Measurements from ENCODE around the gene PFN3.

PFN3 gene

GRCh38 chr5:177393990-177394389 lies 6.5 kb downstream of the PFN3 start:
- Mint-ChIP-seq H3K4me3 (no peak overlapping the region), H3K27ac (no peak overlapping the region), H3K9me3 (no peaks in the 10 kb centered on the region), H3K4me1 (peaks cover 26% of the 10 kb centered on the region), H3K36me3 (peaks cover 12% of the 10 kb centered on the region)
- ATAC-seq (no peak), DNase-seq (ENCODE audit: low spot score in 2 of 2) (no peak)

- ATAC-seq: no peak
- no peak for DNase-seq (ENCODE audit: low spot score in 2 of 2)
- Mint-ChIP-seq H3K27ac (peak overlapping the region; percentile 6), H3K36me3 (peaks cover 12% of the 10 kb centered on the region), H3K9me3 (no peaks in the 10 kb centered on the region), H3K4me1 (peaks cover 33% of the 10 kb centered on the region), H3K4me3 (no peak overlapping the region)
Measured at GRCh38 chr5:177393206-177393765, 7.2 kb downstream of the PFN3 start.

DNA sequence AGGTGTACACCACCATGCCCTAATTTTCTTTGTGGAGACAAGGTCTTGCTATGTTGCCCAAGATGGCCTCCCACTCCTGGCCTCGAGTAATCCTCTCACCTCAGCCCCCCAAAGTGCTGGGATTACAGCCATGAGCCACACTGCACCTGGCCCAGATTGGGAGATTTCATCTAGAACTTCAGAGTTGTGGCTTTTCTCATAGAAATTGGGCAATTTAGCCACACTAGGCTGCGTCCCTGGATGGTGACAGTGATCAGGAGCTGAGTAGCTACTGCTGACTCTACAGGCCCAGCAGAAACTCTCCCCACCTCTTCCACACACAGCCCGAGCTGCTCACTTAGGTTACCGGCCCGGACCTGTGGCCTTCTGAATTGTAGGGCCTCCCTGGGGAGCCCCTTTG lies 7.7 kb downstream of the PFN3 start:
- DNase-seq (ENCODE audit: low spot score in 2 of 2): no peak
- Mint-ChIP-seq H3K4me3 (no peak overlapping the region), H3K9me3 (no peaks in the 10 kb centered on the region), H3K27ac (peak overlapping the region; percentile 6), H3K4me1 (peaks cover 38% of the 10 kb centered on the region), H3K36me3 (peaks cover 12% of the 10 kb centered on the region)
- ATAC-seq: no peak

- peak overlapping the region; percentile 46 for H3K4me3 Mint-ChIP-seq
- peaks cover 45% of the 10 kb centered on the region for H3K4me1 Mint-ChIP-seq
- H3K36me3 Mint-ChIP-seq: peaks cover 12% of the 10 kb centered on the region
- H3K9me3 Mint-ChIP-seq: no peaks in the 10 kb centered on the region
- DNase-seq (ENCODE audit: low spot score in 2 of 2): peak; percentile 87 to 95
- peak overlapping the region; percentile 27 for H3K27ac Mint-ChIP-seq
- peak; percentile 70 for ATAC-seq
Measured at GRCh38 chr5:177390363-177391300, 9.8 kb downstream of the PFN3 start.

DNA sequence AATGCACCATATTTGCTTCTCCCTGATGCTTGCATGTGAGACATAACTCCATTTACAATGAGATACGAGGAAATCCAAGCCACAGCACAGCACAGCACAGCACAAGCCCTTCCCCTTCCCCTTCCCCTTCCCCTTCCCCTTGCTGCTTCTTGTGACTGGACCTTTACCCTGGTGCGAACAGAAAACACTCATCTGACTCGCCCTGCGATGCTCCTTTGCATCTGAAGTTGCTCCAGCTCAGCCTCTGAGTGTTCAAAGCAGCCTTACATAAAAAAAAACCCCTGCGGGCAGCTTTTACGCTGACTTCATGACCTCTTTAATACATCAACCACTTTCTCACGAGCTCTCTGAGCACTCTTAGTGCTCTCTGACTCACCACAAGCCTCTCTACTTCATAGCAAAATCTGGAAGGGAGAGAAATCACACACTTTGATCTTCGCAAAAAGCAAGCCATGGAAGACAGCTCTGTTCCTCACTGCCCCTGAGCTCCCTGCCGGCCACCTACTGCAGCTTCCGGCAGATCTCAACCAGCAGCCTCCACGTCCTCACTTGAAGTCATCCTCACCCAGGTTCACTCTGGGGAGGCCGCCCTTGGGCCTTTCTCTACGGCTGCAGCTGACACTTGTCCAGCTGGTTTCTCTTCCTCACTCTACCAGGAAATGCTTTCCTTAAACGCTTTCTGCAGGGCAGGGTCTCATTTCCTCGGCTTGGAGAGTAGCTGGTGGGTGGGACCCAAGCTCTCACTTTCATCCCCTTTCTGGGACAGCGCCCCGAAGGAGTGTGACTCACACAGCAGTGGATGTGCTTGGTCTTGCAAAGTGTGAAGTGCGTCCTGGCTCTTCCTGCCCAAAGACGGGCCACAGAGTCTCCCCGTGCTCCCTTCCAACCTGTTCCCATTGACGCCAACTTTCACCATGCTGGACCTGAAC lies 11.0 kb downstream of the PFN3 start:
- H3K9me3 Mint-ChIP-seq: no peaks in the 10 kb centered on the region
- DNase-seq (ENCODE audit: low spot score in 2 of 2): peak; percentile 31 to 80
- H3K4me3 Mint-ChIP-seq: peak overlapping the region; percentile 46
- peaks cover 12% of the 10 kb centered on the region for H3K36me3 Mint-ChIP-seq
- ATAC-seq: peak; percentile 89
- peak overlapping the region; percentile 27 for H3K27ac Mint-ChIP-seq
- H3K4me1 Mint-ChIP-seq: peaks cover 54% of the 10 kb centered on the region

- H3K9me3 Mint-ChIP-seq: no peaks in the 10 kb centered on the region
- ATAC-seq: no peak
- peak overlapping the region; percentile 27 for H3K27ac Mint-ChIP-seq
- no peak for DNase-seq (ENCODE audit: low spot score in 2 of 2)
- peak overlapping the region; percentile 46 for H3K4me3 Mint-ChIP-seq
- peaks cover 12% of the 10 kb centered on the region for H3K36me3 Mint-ChIP-seq
- peaks cover 60% of the 10 kb centered on the region for H3K4me1 Mint-ChIP-seq
Measured at GRCh38 chr5:177388521-177389052, 11.9 kb downstream of the PFN3 start.

DNA sequence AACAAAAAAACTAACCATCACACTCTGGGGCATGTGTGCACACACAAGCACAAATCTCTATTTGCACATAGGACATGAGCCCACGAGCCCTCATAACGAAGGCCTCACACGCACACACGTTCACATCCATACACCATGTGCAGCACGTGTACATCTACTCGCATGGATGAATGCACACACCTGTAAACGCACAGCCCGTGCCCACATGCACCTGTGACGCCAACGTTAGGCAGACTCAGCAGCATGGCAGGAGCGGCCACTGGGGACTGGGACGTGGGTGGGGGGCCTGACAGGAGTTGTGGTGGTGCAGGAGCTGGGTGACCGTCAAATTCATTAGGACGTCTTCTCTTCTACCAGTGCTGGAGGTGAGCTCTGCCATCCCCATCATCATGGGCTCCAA lies 13.1 kb downstream of the PFN3 start:
- Mint-ChIP-seq H3K4me1 (peaks cover 64% of the 10 kb centered on the region), H3K4me3 (no peak overlapping the region), H3K36me3 (peaks cover 12% of the 10 kb centered on the region), H3K9me3 (no peaks in the 10 kb centered on the region), H3K27ac (no peak overlapping the region)
- DNase-seq (ENCODE audit: low spot score in 2 of 2) (no peak), ATAC-seq (no peak)

DNA sequence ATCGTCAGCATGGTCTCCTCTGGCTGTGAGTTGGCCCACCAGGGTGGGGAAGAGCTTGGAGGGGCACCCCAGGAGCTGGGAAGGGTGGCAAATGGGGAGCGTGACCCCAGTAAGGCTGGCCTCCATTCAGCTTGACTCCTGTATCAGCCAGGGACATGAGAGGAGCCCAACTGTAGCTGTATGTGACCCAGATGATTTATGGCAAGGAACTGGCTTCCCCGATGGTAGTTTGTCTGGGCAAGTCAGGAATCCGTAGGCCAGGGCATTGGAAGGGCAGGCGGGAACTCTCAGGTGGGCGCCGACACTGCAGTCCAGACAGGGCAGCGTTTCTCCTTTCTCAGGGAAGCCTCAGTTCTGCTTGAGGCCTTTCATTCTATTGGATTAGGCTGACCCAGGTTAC lies 13.9 kb downstream of the PFN3 start:
- H3K27ac Mint-ChIP-seq: no peak overlapping the region
- H3K4me3 Mint-ChIP-seq: peak overlapping the region; percentile 43
- ATAC-seq: no peak
- no peak for DNase-seq (ENCODE audit: low spot score in 2 of 2)
- H3K9me3 Mint-ChIP-seq: no peaks in the 10 kb centered on the region
- H3K4me1 Mint-ChIP-seq: peaks cover 66% of the 10 kb centered on the region
- peaks cover 12% of the 10 kb centered on the region for H3K36me3 Mint-ChIP-seq

DNA sequence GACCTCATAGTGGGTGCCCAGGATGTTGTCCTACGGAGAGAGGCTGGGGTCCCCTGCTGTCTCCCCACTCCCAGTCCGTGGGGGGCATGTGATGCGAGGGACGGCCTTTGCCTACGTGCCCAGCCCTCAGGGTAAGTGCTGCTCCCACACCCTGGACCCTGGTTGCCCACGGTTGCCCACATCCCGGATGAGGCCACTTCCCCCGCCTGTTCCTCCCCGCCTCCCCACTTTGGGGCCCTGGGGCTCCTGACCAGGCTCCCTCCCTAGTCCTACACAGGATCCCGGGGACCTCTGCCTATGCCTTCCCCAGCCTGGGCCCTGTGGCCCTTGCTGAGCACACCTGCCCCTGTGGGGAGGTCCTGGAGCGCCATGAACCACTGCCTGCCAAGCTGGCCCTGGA lies 14.7 kb downstream of the PFN3 start:
- Mint-ChIP-seq H3K4me1 (peaks cover 58% of the 10 kb centered on the region), H3K4me3 (peak overlapping the region; percentile 43), H3K9me3 (no peaks in the 10 kb centered on the region), H3K36me3 (peaks cover 12% of the 10 kb centered on the region), H3K27ac (peak overlapping the region; percentile 46)
- DNase-seq (ENCODE audit: low spot score in 2 of 2): no peak
- no peak for ATAC-seq

DNA sequence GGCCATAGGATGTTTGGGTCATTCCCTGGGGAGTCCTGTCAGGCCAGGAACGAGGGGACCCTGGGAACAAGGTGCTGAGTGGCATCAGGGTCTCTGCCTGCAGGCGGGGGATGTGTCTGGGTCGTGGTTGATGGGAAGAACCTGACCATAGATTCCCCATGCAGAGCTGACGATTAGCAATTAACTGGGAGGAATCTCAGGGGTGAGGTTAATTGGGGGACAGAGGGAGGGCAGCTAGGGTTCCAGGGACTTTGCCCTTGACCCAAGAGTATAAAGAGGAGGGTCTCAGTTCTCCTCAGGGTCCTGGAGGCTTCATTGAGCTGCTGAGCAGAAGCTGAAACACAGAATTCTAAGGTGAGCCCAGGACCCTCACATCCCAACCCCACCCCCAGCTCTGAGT lies 16.3 kb downstream of the PFN3 start, which contains the start of gene SLC34A1:
Gene SLC34A1 (plus strand): TSS at position 301 of the 400 bp plus-strand sequence. CDS start 1,308 bp downstream, outside the sequence.
- Mint-ChIP-seq H3K27ac (peak within 1 kb of the TSS; percentile 46), H3K9me3 (no peaks in the 10 kb centered on the region), H3K36me3 (no peaks in the 10 kb centered on the region), H3K4me3 (peak within 1 kb of the TSS; percentile 43), H3K4me1 (peaks cover 56% of the 10 kb centered on the region)
- no peak for ATAC-seq
- DNase-seq (ENCODE audit: low spot score in 2 of 2): no peak

DNA sequence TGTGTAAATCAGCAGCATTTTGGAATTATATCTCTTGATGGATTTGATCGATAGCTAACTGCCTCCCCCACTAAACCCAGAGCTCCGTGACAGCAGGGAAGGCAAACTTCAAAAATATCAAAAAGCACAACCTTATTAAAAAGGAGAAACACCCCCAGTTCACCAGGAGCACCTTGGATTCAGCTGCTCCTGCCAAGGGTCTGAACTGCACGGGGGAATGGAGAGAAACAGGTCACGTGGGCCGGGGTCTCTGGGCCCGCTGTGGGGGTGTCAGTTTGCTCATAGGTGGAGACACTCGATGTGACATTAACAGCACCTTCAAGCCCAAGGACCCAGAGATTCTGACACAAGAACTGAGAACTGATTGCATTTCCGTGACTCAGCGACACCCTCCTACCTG lies 17.3 kb downstream of the PFN3 start:
- Mint-ChIP-seq H3K36me3 (no peaks in the 10 kb centered on the region), H3K27ac (no peak overlapping the region), H3K4me3 (no peak overlapping the region), H3K9me3 (no peaks in the 10 kb centered on the region), H3K4me1 (peaks cover 50% of the 10 kb centered on the region)
- DNase-seq (ENCODE audit: low spot score in 2 of 2) (no peak), ATAC-seq (no peak)

DNA sequence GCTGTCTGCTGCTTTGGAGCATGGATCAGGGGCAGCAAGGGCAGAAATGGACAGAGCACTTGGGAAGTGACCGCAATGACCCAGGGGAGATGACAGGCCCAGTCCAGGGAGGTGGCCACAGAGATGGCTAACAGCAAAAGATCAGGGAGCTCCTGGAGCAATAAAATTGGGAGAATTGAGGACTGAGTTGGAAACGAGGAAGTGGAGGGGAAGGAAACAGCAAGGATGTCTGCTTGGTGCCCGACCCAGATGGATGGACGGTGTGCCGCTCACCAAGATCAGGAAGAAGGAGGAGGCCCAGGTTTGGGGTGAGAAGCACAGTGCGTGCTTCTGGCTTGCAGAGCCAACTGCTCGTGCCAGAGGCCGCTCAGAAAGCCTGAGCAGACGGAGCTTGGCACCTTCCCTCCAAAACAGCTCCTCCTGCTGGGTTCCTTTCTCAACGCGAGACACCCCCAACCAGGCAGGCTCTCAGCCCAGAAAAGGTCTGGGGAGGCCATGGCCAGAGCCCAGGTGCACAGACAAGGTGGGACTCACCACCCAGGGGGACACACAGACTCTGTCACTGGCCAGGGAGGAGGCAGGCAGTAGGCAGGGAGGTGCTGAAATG lies 17.9 kb downstream of the PFN3 start:
- Mint-ChIP-seq H3K36me3 (peaks cover under 1% of the 10 kb centered on the region), H3K27ac (peak overlapping the region; percentile 32), H3K4me3 (no peak overlapping the region), H3K9me3 (no peaks in the 10 kb centered on the region), H3K4me1 (peaks cover 43% of the 10 kb centered on the region)
- DNase-seq (ENCODE audit: low spot score in 2 of 2) (no peak), ATAC-seq (no peak)

- peaks cover 40% of the 10 kb centered on the region for H3K4me1 Mint-ChIP-seq
- DNase-seq (ENCODE audit: low spot score in 2 of 2) (no peak), ATAC-seq (no peak)
- peaks cover 7% of the 10 kb centered on the region for H3K36me3 Mint-ChIP-seq
- no peaks in the 10 kb centered on the region for H3K9me3 Mint-ChIP-seq
- no peak overlapping the region for H3K4me3 Mint-ChIP-seq
- H3K27ac Mint-ChIP-seq: peak overlapping the region; percentile 33
Measured at GRCh38 chr5:177380805-177381126, 19.7 kb downstream of the PFN3 start.

DNA sequence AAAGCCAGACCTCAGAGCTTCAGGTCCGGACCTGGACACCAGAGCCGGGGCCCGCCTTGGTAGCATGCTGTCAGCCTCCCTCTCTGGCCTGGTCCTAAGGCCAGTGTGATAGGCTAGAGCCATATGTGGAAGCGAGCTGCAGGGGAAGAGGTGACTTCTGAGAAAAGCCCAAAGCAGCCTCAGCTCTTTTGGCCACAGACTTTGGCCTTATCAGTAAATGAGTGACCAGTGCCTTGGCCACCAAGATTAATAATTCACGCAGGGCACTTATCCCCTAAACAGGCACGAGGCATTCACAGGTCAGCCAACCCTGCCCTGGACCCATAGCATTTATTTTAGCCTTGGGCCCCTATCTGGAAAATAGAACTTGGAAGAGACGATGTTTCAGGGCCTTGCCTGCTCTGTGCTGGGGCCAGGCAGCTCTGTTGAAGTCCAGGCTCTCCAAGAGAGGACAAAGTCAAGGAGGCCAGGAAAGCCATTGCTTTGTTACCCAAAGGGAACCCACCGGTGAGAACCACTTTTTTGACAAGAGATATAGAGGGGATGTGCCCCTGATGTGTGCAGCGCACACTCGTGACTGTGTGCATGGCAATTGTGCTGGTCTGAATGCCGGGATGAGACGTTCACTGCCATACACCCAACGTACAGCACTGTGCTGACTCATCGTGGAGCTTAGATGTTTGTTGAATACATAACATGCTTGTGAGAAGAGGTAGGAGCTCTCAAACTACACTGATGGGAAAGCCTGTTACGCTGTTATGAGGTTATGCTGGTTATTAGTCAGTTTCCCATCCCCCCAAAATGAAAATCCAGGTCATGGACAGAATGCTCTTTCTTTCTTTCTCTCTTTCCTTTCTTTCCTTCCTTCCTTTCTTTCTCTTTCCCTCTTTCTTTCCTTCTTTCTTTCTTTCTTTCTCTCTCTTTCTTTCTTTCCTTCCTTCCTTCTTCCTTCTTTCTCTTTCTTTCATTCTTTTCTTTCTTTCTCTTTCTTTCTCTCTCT lies 21.3 kb downstream of the PFN3 start:
- Mint-ChIP-seq H3K27ac (peak overlapping the region; percentile 66), H3K9me3 (no peaks in the 10 kb centered on the region), H3K36me3 (peaks cover 12% of the 10 kb centered on the region), H3K4me3 (peak overlapping the region; percentile 45), H3K4me1 (peaks cover 33% of the 10 kb centered on the region)
- DNase-seq (ENCODE audit: low spot score in 2 of 2): no peak
- ATAC-seq: peak; percentile 98
